NB4 (cell line): Measurements from ENCODE around the gene PLEKHB2.

ENCODE experiments used
- CTCF ChIP-seq: IDR thresholded peaks from one replicate; pipeline ENCODE4 v1.5.1; 2012; ENCODE audit warnings: low read depth, low read length
- MAX ChIP-seq: IDR thresholded peaks from 2 replicates; pipeline ENCODE4 v1.6.1; 2011; ENCODE audit warnings: low read depth, low read length
- POLR2A ChIP-seq: IDR thresholded peaks from 2 replicates; pipeline ENCODE4 v1.6.1; 2011; ENCODE audit warnings: mild to moderate bottlenecking; ENCODE audit not compliant: insufficient read length; ENCODE audit errors: extremely low read depth

- TF ChIP-seq CTCF (no peak), POLR2A (no peak), MAX (no peak)
Observed at GRCh38 chr2:131146231-131146630, 41.1 kb downstream of the PLEKHB2 start.
